Ishikawa (cell line): ENCODE measurements around the gene MYADM.

Source experiments
- EGR1 ChIP-seq: IDR thresholded peaks from 2 replicates; pipeline ENCODE4 v1.6.1; 2012
- NFIC ChIP-seq: IDR thresholded peaks from 2 replicates; pipeline ENCODE4 v1.6.1; 2012
- RAD21 ChIP-seq: IDR thresholded peaks from 2 replicates; pipeline ENCODE4 v1.6.1; 2012; ENCODE audit warnings: low read depth
- TAF1 ChIP-seq: IDR thresholded peaks from 2 replicates; pipeline ENCODE4 v1.6.1; 2012; ENCODE audit warnings: low read depth, mild to moderate bottlenecking
- TEAD4 ChIP-seq: IDR thresholded peaks from 2 replicates; pipeline ENCODE4 v1.6.1; 2012
- TF ChIP-seq, protein P1 (sequence below): IDR thresholded peaks from 2 replicates; pipeline ENCODE4 v1.6.1; 2012; ENCODE audit warnings: low read depth, mild to moderate bottlenecking
- TF ChIP-seq, protein P2 (sequence below): IDR thresholded peaks from 2 replicates; pipeline ENCODE4 v1.6.1; 2012

DNA sequence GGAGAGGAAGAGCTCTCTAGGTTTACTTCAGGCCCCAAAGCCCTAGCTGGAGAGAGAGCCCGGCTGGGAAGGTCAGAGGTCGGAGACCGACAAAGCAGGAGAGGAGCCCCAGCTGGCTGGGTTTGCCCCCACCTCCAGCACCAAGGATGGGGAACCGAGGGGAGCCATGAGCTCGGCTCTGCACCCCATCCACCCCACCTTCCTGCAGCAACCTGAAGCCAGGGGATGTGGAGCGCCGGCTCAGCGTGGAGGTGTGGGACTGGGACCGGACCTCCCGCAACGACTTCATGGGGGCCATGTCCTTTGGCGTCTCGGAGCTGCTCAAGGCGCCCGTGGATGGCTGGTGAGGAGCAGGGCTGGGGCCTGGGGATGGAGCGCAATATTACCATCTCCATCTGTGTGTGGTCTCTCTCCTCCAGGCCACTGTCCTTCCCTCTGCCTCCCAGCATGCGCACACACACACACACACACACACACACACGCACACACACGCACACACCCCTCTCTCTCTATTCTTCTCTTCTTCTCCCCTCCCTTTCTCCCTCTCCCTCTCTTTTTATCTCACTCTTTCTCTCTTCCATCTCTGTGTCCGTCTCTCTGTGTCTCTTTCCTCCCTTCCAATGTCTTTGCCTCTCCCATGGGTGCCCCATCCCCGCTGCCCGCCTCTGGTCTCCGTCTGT lies 24.8 kb downstream of the MYADM start:
- TF ChIP-seq, protein P1, sequence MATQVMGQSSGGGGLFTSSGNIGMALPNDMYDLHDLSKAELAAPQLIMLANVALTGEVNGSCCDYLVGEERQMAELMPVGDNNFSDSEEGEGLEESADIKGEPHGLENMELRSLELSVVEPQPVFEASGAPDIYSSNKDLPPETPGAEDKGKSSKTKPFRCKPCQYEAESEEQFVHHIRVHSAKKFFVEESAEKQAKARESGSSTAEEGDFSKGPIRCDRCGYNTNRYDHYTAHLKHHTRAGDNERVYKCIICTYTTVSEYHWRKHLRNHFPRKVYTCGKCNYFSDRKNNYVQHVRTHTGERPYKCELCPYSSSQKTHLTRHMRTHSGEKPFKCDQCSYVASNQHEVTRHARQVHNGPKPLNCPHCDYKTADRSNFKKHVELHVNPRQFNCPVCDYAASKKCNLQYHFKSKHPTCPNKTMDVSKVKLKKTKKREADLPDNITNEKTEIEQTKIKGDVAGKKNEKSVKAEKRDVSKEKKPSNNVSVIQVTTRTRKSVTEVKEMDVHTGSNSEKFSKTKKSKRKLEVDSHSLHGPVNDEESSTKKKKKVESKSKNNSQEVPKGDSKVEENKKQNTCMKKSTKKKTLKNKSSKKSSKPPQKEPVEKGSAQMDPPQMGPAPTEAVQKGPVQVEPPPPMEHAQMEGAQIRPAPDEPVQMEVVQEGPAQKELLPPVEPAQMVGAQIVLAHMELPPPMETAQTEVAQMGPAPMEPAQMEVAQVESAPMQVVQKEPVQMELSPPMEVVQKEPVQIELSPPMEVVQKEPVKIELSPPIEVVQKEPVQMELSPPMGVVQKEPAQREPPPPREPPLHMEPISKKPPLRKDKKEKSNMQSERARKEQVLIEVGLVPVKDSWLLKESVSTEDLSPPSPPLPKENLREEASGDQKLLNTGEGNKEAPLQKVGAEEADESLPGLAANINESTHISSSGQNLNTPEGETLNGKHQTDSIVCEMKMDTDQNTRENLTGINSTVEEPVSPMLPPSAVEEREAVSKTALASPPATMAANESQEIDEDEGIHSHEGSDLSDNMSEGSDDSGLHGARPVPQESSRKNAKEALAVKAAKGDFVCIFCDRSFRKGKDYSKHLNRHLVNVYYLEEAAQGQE = no peak
- TF ChIP-seq, protein P2, sequence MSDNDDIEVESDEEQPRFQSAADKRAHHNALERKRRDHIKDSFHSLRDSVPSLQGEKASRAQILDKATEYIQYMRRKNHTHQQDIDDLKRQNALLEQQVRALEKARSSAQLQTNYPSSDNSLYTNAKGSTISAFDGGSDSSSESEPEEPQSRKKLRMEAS = no peak
- no peak for TF ChIP-seq EGR1
- no peak for TF ChIP-seq TAF1
- no peak for TF ChIP-seq RAD21
- no peak for TF ChIP-seq NFIC
- TF ChIP-seq TEAD4 = no peak
